Measurements from ENCODE around the gene MICB. TPM values are rescaled to one million over a fixed set of nuclear protein-coding genes. Genes with fewer than 3 reads are reported as not detected.

Gene MICB
- total and polyA plus RNA-seq, 2 of the 8 experiments (the other 6 are each of a cell fraction or from before 2014, with no cell fraction given) = 16.2 to 25.3 TPM

GRCh38 chr6:31548544-31548873, 50.6 kb downstream of the MICB start:
- Histone ChIP-seq H3K23ac (ENCODE audit: insufficient read length) (no peak overlapping the region), H3K9ac (replicated peaks in 1 of 4; ENCODE audit: extremely low read depth in 1 of 4, low read depth in 3 of 4, low read length in 3 of 4) (no peak overlapping the region), H3K23me2 (ENCODE audit: low read depth, low read length) (peaks cover 2% of the 10 kb centered on the region; the same call in 1 of the 2 replicates), H3K14ac (ENCODE audit: insufficient read length) (no peak overlapping the region), H2AK5ac (ENCODE audit: low read depth, low read length) (no peak overlapping the region), H2BK120ac (replicated peaks; ENCODE audit: low read depth, low read length) (no peak overlapping the region), H3K4me2 (ENCODE audit: insufficient read depth in 1 of 2, low read depth in 2 of 2, low read length in 2 of 2) (peak overlapping the region in 1 of 2 experiments; percentile 32; a peak in 1 of 4 replicates), H3K56ac (replicated peaks; ENCODE audit: insufficient read length, low read depth, low read length) (no peak overlapping the region), H2AFZ (ENCODE audit: low read length) (no peak overlapping the region), H3K9me3 (ENCODE audit: insufficient read depth in 2 of 2, low read depth in 1 of 2, low read length in 1 of 2) (no peaks in the 10 kb centered on the region), H3K4me3 (ENCODE audit: extremely low read depth in 1 of 4, insufficient read depth in 2 of 4, low read depth in 3 of 4, low read length in 4 of 4) (peak overlapping the region in 1 of 4 experiments; percentile 70; a peak in 1 of 8 replicates), H3K27ac (ENCODE audit: low read depth, low read length) (no peak overlapping the region), H4K20me1 (replicated peaks in 1 of 2; ENCODE audit: control insufficient read depth in 1 of 2, insufficient read depth in 2 of 2, low read length in 2 of 2) (no peaks in the 10 kb centered on the region), H4K91ac (replicated peaks; ENCODE audit: insufficient read length, low read length) (no peak overlapping the region), H2BK20ac (ENCODE audit: low read length) (no peak overlapping the region), H2BK5ac (ENCODE audit: low read depth, low read length) (no peak overlapping the region), H3K79me2 (ENCODE audit: control insufficient read depth in 1 of 2, insufficient read depth in 2 of 2, low read length in 2 of 2) (peaks cover 0 to 9% of the 10 kb centered on the region in 2 experiments; a peak in 1 of 4 replicates), H2BK12ac (ENCODE audit: low read depth, low read length) (no peak overlapping the region), H3K4ac (replicated peaks; ENCODE audit: insufficient read length, low read depth, low read length) (no peak overlapping the region), H3K4me1 (replicated peaks in 1 of 4; ENCODE audit: control insufficient read depth in 3 of 4, insufficient read depth in 4 of 4, low read length in 3 of 4) (peaks cover 0 to 8% (median 5%) of the 10 kb centered on the region in 4 experiments; a peak in 5 of 7 replicates), H3K27me3 (replicated peaks in 1 of 4; ENCODE audit: control insufficient read depth in 3 of 4, extremely low read depth in 1 of 4, insufficient read depth in 3 of 4, low read length in 3 of 4) (no peaks in the 10 kb centered on the region), H2BK15ac (ENCODE audit: low read length) (no peak overlapping the region), H4K5ac (ENCODE audit: insufficient read length, low read depth, low read length) (no peak overlapping the region), H3K18ac (ENCODE audit: extremely low read depth, low read length) (no peak overlapping the region), H3K36me3 (ENCODE audit: control insufficient read depth in 2 of 4, insufficient read depth in 4 of 4, low read length in 3 of 4) (peaks cover 0 to 4% (median 3%) of the 10 kb centered on the region in 4 experiments; a peak in 4 of 8 replicates), H4K8ac (ENCODE audit: extremely low read depth, insufficient read depth, low read length) (no peak overlapping the region), H3K79me1 (ENCODE audit: low read depth, low read length) (no peaks in the 10 kb centered on the region; the same call in 1 of the 2 replicates)
- no peak for TF ChIP-seq RXRA (IDR thresholded peaks at IDR 0.05; ENCODE audit: insufficient read depth, low read depth, low read length)
- DNase-seq (ENCODE audit: low read depth in 1 of 2, low spot score in 2 of 2) = no peak
- no peak for FAIRE-seq
- ChIA-PET POLR2A (ENCODE audit: partially characterized antibody) (interaction anchor here (0.6 to 18.4 kb wide), 13 partner anchors 8 to 121 kb away, joined by 3 to 428 read pairs (median 4); partner anchors contain the start of genes BAG6, C6orf47, LY6G5B and MCCD1), CTCF (ENCODE audit: partially characterized antibody) (interaction anchor here (0.8 to 24.7 kb wide), 7 partner anchors 16 to 175 kb away, joined by 3 to 613 read pairs (median 3); partner anchors contain the start of genes LST1, LTB, MPIG6B and NCR3)
- WGBS, 2 experiments (ENCODE audit: extremely low coverage in 1 of 2, insufficient coverage in 1 of 2, insufficient read length in 1 of 2, insufficient replicate concordance in 2 of 2, low coverage in 1 of 2, low lambda C conversion rate in 2 of 2, missing lambda C conversion rate in 1 of 2) = 84% methylated on average over 2 of the region's 2 CpGs; no CpG with 5 or more reads in 1 of the 2 experiments
